CD1c-positive myeloid dendritic cell (primary cell): ENCODE results near the gene RABL2B.
"Not testable (repeated sequence)": the region's sequence is repeated elsewhere in the genome, so short reads cannot be mapped to it uniquely, and the experiment has no call there.

Experiments used
- DNase-seq: peaks from one replicate; pipeline ENCODE4 v3.0.0-alpha.2; 2016; ENCODE audit errors: extremely low spot score

Gene RABL2B

DNA sequence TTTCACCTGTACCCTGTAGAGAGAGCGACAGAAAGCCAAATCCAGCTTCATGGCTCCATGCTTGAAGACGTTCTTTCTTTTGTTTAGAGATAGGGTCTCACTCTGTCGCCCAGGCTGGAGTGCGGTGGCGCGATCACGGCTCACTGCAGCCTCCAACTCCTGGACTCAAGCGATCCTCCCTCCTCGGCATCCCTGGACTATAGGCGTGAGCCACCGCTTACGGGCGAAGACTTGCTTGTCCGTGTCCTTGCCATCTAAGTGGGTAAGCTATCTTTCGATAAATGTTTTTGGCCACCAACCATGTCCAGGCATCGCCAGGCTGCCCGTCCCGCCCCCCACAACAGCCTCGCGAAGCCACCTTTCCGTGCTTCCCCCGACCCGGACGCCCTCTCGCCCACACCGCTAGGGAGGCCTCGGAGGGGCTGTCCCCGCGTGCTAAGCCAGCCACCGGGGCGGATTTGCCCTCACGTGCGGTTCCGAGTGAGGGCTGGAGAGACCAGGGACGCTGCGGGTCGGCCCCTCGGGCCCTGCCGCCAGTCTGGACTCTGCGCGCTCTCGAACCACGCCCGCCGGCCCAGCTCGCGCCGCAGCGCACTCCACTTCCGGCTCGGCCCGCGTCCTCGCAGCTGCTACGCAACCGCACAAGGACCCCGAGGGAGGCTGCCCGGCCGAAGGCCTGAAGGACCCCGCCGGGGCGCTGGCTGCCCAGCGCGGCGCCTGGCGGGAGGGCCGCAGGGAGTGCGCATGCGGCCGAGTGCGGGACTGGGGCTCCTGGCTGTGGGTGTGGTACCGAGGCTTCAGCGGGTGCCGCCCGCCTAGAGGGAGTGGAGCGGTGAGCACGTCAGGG, at the start of gene RABL2B:
Gene RABL2B (minus strand): TSS at position 604 of the 847 bp plus-strand sequence. CDS start 1,342 bp downstream, outside the sequence.
- DNase-seq: peak; percentile 95

DNA sequence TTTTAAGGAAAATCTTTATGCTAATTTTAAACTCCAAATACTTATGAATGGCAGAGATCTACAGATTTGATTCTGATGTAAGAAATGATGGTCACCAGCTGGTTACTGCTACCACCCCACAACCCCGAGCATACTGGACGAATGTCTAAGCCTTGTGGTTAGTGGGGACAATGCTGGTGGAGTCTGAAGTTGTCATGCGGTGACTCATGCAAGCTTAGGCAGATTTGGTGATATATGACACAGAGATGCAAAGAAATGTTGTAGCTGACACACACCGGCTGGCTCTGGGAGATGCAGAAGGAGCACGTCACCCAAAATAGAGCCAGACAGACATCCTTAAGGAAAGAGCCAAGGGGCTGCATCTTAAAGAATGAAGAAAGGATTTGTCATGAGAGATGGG, 3.5 kb upstream of the RABL2B start:
- not testable (repeated sequence) for DNase-seq

DNA sequence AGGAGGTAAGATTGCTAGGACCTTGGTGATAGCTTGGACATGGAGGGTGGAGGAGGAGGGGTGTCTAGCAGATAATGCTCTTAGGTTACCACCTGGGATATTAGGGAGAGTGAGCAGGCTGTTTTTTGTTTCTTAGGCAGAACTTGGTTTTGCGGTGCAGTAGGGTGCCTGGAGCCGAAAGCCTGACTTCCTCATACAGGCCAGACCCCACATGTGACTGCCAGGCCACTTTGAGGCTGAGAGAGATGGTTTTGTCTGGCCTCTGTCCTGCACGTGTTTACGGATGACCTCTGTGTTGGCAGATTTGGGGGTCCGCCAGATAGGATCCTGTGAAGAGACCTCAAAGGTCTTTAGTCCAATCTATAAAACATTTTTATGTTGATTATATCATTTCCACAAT, 1.9 kb upstream of the RABL2B start:
- DNase-seq: peak; percentile 3

DNA sequence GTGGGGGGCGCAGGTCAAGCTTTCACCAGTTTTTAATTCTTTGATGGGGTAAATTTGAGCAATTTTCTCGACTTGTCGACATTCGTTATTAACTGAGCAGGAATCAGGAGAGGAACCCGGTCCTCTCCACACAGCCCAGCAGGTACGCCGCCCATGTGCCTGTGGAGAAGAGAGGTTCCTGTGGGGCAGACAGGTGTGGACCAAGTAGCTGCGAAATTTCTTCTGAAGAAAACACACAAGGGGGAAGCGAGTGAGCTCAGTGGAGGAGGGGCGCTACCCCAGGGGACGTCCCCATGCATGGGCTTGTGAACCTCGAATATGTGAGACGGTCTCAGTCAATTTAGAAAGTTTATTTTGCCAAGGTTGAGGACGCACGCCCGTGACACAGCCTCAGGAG, 442 bp upstream of the RABL2B start:
- peak; percentile 1 for DNase-seq

DNA sequence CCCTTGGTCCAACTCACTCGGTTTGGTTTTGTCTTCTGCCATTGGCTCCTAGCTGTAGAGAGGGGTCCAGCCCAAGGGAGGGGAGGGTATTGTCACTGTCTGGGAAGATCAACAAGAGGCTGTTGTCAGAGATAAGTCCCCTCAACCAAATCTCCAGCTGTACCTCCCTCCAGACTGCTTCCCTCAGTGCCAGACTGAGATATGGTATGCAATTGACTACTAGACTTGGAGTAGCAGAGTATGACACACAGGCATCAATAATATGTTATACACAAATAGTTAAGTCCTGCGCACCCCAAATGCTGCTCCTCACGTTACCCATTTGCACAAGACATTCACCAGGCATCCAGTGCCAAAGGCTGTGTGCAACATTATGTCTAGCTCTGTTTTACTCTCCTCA, 1.2 kb downstream of the RABL2B start:
- not testable (repeated sequence) for DNase-seq

DNA sequence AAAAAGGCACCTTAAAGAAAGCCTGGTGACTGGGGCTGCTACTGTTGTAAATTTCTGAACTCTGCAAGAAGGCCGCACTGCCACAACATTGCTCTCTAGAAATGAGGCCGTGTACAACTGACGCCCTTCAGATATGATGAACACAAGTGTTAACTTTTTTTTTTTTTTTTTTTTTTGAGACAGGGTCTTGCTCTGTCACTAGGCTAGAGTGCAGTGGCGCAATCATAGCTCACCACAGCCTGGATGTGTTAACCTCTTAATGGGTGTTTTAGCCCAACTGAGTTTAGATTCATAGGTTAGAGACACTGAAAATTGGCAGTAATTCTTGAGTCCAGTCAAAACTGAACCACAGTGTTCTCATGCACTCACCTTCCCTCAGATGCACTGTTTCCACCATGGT, 3.2 kb downstream of the RABL2B start:
- not testable (repeated sequence) for DNase-seq

DNA sequence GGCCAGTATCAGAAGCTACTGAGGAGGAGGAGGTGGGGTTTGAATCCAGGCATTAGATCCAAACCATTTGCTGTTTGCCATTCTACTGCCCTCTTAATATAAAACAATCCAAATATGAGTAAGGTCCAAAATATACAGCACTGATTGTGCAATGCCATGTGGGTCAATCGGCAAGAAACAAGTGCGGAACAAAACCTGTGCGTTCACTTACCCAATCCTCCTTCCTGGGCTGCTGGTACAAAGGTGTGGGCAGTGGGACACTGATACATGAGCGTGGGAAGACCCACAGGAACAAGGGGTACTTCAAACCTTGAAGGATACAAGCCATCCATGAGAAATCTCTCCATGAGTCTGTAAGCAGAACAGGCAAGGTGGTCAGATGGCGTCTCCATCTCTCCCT, 5.8 kb downstream of the RABL2B start:
- not testable (repeated sequence) for DNase-seq

DNA sequence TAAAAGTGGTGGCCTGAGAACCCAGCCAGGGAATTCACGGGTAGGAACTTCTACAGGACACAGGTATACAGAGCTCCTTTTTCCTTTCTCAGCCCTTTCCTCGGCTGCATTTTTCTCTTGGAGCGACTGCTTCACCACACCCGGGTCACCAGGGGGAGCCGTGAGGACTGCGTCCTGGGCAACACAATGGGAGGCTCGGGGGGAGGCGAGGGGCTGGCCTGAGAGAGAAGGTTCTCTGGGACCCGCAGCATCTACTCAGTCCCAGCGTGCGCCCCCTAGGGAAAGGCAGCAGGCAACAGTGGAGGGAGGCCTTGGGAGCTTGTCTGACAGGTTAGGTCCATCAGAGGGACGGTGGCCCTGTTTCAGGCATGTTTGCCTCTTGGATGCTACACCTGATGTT, 8.3 kb downstream of the RABL2B start:
- not testable (repeated sequence) for DNase-seq

DNA sequence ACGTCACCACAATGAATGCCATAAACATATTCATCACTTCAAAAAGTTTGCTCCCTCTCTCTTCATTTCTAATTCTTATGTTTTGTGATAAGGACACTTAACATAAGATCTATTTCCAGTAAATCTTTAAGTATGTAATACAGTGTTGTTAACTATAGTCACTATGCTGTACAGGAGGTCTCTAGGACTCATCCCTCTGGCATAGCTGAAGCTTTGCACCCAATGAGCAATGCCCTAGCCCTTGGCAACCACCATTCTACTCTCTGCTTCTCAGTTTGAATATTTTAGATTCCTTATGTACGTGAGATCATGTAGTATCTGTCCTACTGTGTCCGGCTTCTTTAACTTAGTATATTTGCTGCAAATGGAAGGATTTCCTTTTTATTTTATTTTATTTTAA, 19.1 kb downstream of the RABL2B start:
- not testable (repeated sequence) for DNase-seq

DNA sequence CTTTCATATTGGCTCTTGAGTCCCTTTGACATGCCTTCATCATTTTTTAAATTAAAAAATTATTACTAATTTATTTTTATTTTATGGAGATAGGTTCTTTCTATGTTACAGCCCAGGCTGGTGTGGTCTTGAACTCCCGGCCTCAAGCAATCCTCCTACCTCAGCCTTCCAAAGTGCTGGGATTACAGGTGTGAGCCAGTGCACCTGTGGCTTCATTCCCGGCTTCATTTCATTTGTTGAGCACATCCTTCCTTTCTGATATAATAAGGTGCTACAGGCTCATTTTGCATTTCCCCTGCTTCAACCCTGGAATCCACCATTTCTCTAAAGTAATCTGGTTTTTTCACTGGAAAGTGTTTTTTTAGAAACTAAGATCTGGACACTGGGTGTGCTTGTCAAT, 21.6 kb downstream of the RABL2B start:
- not testable (repeated sequence) for DNase-seq

DNA sequence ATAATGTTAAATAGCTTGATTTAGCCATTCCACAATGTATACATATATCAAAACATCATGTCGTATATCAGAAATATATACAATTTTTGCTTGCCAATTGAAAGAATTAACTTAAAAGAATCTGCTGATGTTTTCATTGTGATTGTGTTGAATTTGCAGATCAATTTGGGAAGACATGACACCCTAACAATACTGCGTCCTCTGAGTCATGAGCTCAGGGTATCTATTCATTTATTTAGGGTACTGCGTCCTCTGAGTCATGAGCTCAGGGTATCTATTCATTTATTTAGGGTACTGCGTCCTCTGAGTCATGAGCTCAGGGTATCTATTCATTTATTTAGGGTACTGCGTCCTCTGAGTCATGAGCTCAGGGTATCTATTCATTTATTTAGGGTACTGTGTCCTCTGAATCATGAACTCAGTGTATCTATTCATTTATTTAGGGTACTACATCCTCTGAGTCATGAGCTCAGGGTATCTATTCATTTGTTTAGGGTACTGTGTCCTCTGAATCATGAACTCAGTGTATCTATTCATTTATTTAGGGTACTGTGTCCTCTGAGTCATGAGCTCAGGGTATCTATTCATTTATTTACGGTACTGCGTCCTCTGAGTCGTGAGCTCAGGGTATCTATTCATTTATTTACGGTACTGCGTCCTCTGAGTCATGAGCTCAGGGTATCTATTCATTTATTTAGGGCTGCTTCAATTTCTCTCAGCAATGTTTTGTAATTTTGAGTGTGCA, 23.7 kb downstream of the RABL2B start:
- DNase-seq: not testable (repeated sequence)

DNA sequence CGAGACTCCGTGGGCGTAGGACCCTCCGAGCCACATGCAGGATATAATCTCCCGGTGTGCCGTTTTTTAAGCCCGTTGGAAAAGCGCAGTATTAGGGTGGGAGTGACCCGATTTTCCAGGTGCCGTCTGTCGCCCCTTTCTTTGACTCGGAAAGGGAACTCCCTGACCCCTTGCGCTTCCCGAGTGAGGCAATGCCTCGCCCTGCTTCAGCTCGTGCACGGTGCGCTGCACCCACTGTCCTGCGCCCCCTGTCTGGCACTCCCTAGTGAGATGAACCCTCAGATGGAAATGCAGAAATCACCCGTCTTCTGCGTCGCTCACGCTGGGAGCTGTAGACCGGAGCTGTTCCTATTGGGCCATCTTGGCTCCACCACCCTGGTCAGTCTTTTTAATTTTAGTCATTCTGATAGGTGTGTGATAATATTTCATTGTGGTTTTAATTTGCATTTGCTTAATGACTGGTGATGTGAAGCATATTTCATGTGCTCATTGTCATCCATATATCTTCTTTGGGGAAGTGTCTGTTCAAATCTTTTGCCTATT, 26.4 kb downstream of the RABL2B start:
- DNase-seq: peak; percentile 7

DNA sequence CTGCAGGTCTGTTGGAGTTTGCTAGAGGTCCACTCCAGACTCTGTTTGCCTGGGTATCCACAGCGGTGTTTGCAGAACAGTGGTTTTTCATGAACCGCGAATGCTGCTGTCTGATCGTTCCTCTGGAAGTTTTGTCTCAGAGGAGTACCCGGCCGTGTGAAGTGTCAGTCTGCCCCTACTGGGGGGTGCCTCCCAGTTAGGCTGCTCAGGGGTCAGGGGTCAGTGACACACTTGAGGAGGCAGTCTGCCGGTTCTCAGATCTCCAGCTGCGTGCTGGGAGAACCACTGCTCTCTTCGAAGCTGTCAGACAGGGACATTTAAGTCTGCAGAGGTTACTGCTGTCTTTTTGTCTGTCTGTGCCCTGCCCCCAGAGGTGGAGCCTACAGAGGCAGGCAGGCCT, 27.0 kb downstream of the RABL2B start:
- not testable (repeated sequence) for DNase-seq

DNA sequence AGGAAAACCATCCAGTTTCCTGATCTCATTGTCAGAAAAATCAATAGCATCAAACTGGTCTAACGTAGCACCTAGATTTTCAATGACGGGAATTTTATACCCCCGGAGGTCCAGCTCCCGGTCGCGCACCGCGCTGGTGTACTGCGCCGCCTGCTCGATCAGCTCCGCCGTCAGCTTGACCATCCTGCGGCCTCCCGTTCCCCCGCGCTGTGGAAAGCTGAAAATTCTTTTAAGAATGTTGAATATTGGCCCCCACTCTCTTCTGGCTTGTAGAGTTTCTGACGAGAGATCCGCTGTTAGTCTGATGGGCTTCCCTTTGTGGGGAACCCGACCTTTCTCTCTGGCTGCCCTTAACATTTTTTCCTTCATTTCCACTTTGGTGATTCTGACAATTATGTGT, 28.2 kb downstream of the RABL2B start:
- not testable (repeated sequence) for DNase-seq

DNA sequence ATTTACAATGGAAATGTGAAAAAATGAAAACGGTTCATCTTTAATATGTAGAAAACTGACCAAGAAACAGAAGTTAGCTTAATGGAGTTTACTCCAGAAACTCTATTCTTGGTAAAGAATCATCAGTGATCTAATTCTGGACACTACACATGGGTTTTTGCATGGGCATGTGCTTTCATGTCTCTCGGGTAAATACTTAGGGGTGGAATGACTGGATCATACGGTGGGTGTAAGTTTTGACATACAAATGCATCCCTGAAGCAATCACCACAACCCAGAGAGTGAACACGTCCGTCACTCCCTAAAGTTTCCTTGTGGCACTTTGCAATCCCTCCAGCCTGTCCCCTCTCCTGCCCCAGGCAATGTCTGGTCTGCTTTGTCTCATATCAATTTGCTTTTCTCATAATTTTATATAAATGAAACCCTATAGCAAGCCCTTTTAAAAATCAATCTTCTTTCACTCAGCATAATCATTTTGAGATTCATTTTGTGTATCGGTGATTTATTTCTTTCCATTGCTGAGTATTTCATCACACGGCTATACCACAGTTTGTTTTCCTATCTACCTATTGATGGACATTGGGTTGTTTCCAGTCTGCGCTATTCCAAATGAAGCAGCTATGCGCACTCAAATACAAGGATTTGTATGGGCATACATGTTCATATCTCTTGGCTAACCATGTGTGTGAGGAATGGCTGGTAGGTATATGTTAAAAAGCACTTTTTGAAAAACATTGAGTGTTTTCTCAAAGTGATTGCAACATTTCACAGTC, 33.9 kb downstream of the RABL2B start:
- not testable (repeated sequence) for DNase-seq

DNA sequence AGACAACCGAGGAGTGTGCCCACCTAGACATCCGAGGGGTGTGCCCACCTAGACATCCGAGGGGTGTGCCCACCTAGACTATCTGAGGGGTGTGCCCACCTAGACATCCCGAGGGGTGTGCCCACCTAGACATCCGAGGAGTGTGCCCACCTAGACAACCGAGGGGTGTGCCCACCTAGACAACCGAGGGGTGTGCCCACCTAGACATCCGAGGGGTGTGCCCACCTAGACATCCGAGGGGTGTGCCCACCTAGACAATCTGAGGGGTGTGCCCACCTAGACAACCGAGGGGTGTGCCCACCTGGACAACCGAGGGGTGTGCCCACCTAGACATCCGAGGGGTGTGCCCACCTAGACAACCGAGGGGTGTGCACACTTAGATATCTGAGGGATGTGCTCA, 34.8 kb downstream of the RABL2B start:
- not testable (repeated sequence) for DNase-seq

DNA sequence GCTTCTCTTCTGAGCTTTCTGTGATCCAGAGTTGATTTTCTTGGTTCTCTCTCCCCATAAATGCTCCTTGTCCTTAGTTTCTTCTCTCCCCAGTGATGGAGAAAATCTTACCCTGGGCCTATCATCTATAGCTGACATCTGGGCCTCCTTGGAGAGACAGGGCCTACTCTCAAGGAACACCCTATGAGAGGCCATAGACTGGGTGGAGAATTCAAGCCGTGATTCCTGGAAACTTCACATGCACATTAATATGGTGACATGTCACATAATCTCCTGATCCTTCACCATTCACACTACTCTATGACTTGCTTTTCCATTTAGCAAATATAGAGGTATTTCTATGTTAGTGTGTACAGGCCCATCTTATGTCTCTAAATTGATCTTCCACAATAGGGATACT, 35.9 kb downstream of the RABL2B start:
- DNase-seq: not testable (repeated sequence)

DNA sequence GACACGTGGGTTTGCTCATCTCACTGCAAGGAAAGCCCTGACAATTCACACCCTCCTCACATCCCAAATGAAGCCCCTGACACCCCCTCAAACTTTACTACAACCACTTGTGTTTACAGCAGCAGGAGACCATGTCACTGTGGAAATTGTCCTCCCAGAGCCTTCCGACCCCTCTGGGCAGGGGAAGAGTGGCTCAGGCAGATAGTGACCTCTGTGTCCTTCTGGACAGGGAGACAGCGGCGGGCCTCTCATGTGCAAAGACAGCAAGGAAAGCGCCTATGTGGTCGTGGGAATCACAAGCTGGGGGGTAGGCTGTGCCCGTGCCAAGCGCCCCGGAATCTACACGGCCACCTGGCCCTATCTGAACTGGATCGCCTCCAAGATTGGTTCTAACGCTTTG, 39.0 kb downstream of the RABL2B start:
- not testable (repeated sequence) for DNase-seq

DNA sequence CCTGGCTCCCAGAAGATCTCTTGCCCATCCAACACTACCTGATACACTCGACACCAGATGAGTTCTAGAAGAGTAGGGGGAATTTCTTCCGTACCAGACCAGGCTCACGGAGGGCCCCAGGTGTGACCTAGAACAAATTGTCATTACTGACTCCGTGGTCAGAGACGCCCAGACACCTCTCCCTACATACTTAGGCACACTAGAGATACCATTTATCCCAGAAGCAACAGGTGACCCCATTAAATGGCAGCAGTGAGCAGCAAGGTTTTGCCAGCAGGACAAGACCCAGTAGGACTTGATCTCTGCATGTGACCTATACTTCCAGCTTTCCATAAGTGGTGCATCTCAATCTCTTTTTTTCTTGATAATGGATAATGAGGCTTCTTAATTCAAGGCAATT, 42.7 kb downstream of the RABL2B start:
- DNase-seq: not testable (repeated sequence)

DNA sequence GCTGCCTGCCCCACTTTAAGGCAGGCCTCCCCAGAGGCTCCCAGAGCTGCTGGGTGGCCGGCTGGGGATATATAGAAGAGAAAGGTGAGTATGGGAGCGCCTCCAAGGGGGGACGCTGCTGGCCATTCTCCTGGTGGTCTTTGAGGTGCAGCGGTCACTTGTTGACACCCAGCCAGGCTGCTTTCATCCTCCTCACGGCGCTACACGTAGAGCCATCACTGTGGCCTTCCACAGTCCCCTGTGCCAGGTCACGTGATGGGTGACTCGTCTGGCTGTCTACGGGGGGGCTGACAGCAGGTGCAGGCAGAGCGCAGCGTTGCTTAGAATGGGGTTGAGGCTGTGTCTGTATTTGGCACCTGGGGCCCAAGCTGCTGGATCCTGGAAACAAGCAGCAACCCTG, 43.5 kb downstream of the RABL2B start:
- no peak for DNase-seq

DNA sequence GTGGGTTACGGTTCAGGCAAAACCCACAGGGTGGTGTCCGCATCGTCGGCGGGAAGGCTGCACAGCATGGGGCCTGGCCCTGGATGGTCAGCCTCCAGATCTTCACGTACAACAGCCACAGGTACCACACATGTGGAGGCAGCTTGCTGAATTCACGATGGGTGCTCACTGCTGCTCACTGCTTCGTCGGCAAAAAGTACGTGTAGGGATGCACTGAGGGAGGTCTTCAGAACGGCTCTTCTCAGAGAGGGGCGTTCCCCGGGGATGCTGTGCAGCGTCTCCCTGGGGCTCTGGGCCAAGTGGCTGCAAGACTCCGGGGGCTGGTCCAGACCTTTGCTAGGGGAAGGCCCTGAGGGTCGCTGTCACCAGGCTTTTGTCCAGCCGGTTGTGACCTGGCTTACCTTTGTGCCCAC, 44.2 kb downstream of the RABL2B start:
- DNase-seq: no peak
